K562 (cell line): Measurements from ENCODE around the gene PDE8B. TPM values are rescaled to one million over a fixed set of nuclear protein-coding genes. Genes with fewer than 3 reads are reported as not detected.

Source experiments
- ATAC-seq: fragments of 200-7000 bp; cut with Tn5 transposase; 3 replicates; pipeline ENCODE4 v1.9.1; 2020; ENCODE audit warnings: moderate library complexity
- BruUV-seq: library from RNA; stranded (reverse); fragments of 400-500 nt; replicated peaks from 2 replicates; lab custom pipeline; 2021; lab: Mats Ljungman, UMichigan
- CTCF ChIA-PET: fragments of 300-600 bp; formaldehyde crosslinking; extraction: SDS; loops from one replicate; lab custom pipeline; 2021; ENCODE audit warnings: low intra/inter-chr PET ratio; lab: Yijun Ruan, JAX
- POLR2A ChIA-PET: fragments of 300-600, 350-650 bp; sonication (Branson Sonifier 250); formaldehyde crosslinking; extraction: SDS; loops from one replicate; lab custom pipeline; 2021; ENCODE audit warnings: antibody characterized with exemption, inconsistent platforms; lab: Yijun Ruan, JAX
- DNase-seq, 4 experiments: peaks; one replicate each; pipeline versions ENCODE4 v3.0.0 to v3.0.0-alpha.2; 2011 to 2018; ENCODE audit warnings: low spot score in 3 of 4, mixed read lengths in 3 of 4; ENCODE audit errors: extremely low read depth in 1 of 4
- FAIRE-seq: peaks from 2 replicates; lab custom pipeline; 2011; peaks lifted over from hg19 to GRCh38; lab: Jason Lieb, UNC
- H2AFZ ChIP-seq: 2 replicates; pipeline ENCODE4 v1.6.0; 2011; ENCODE audit warnings: low read depth, low read length, control low read depth, inconsistent platforms
- H3K27ac ChIP-seq: fragments of 200-600 bp; 3 replicates; pipeline ENCODE4 v1.8.0; 2011; ENCODE audit warnings: low read depth, mild to moderate bottlenecking, control low read depth, inconsistent platforms, low read length, moderate library complexity, mixed read lengths; ENCODE audit errors: extremely low read depth
- H3K27me3 ChIP-seq, 2 experiments: fragments of 300-600 bp in 1 of 2; 2 replicates in 1 of 2; 3 replicates in 1 of 2; pipeline versions ENCODE4 v1.6.0 to v1.8.0; 2011; ENCODE audit warnings: inconsistent platforms in 2 of 2, low read length in 2 of 2, mild to moderate bottlenecking in 1 of 2, mixed read lengths in 1 of 2, moderate library complexity in 1 of 2; ENCODE audit not compliant: control insufficient read depth in 2 of 2, insufficient read depth in 2 of 2
- H3K36me3 ChIP-seq: fragments of 300-600 bp; 3 replicates; pipeline ENCODE4 v1.8.0; 2011; ENCODE audit warnings: mild to moderate bottlenecking, low read length, inconsistent platforms; ENCODE audit not compliant: control insufficient read depth, insufficient read depth
- H3K4me1 ChIP-seq, 2 experiments: fragments of 200-600 bp in 1 of 2; replicated peaks in 1 of 2; 2 replicates in 1 of 2; 3 replicates in 1 of 2; pipeline versions ENCODE4 v1.5.1 to v1.8.0; 2011; ENCODE audit warnings: inconsistent platforms in 2 of 2, low read length in 2 of 2, mild to moderate bottlenecking in 1 of 2, mixed read lengths in 1 of 2, moderate library complexity in 1 of 2; ENCODE audit not compliant: control insufficient read depth in 2 of 2, insufficient read depth in 2 of 2
- H3K4me2 ChIP-seq: 2 replicates; pipeline ENCODE4 v1.6.1; 2011; ENCODE audit warnings: low read length, control low read depth, inconsistent platforms, mixed read lengths; ENCODE audit not compliant: insufficient read depth
- H3K4me3 ChIP-seq: fragments of 200-600 bp; sonication (generic), shearing (Covaris generic); 2 replicates; pipeline ENCODE4 v1.5.1; 2016; ENCODE audit warnings: control low read depth, inconsistent platforms
- H3K79me2 ChIP-seq: fragments of 200-600 bp; 3 replicates; pipeline ENCODE4 v1.8.0; 2011; ENCODE audit warnings: low read length, inconsistent platforms; ENCODE audit not compliant: control insufficient read depth, insufficient read depth
- H3K9ac ChIP-seq, 2 experiments: 2 replicates each; pipeline versions ENCODE4 v1.6.0 to v1.6.1; 2011; ENCODE audit warnings: low read depth in 2 of 2, low read length in 2 of 2, control low read depth in 1 of 2, inconsistent platforms in 1 of 2, mild to moderate bottlenecking in 1 of 2, mixed read lengths in 1 of 2; ENCODE audit not compliant: insufficient read depth in 1 of 2
- H3K9me1 ChIP-seq: one replicate; pipeline ENCODE4 v1.6.0; 2011; ENCODE audit warnings: inconsistent platforms, mild to moderate bottlenecking, low read length, moderate library complexity; ENCODE audit not compliant: control insufficient read depth, insufficient read depth
- H3K9me3 ChIP-seq: replicated peaks from 2 replicates; pipeline ENCODE4 v1.5.1; 2011; ENCODE audit warnings: low read depth, low read length, inconsistent platforms; ENCODE audit not compliant: control insufficient read depth, insufficient read depth
- H4K20me1 ChIP-seq: replicated peaks from 2 replicates; pipeline ENCODE4 v1.6.1; 2011; ENCODE audit warnings: low read length, inconsistent platforms, mixed read lengths; ENCODE audit not compliant: control insufficient read depth, insufficient read depth
- HDAC1 ChIP-seq, 2 experiments: fragments of 450-650 bp; IDR thresholded peaks; 2 replicates each; pipeline ENCODE4 v1.6.1; 2016 to 2017; ENCODE audit warnings: inconsistent platforms in 1 of 2, mild to moderate bottlenecking in 1 of 2, moderate library complexity in 1 of 2
- MAFF ChIP-seq: IDR thresholded peaks from 2 replicates; pipeline ENCODE4 v1.6.1; 2012; ENCODE audit warnings: low read length, improper control_type of control experiment
- NR2C2 ChIP-seq, 2 experiments: fragments of 200-800 bp in 1 of 2; sonication (Bioruptor generic) in 1 of 2; sonication (generic) in 1 of 2; formaldehyde crosslinking in 1 of 2; IDR thresholded peaks; 2 replicates each; pipeline versions ENCODE4 v1.6.1 to v1.8.0; 2016 to 2022; ENCODE audit warnings: mild to moderate bottlenecking in 1 of 2, missing compliant biosample characterization in 1 of 2, missing genetic modification characterization in 1 of 2, missing genetic modification reagents in 1 of 2
- PPARD ChIP-seq: fragments of 250-450 bp; sonication (Bioruptor Pico); IDR thresholded peaks from 2 replicates; pipeline ENCODE4 v1.8.0; 2022; ENCODE audit warnings: inconsistent platforms, mild to moderate bottlenecking, moderate library complexity
- PREB ChIP-seq: sonication (generic); formaldehyde crosslinking; IDR thresholded peaks from 2 replicates; pipeline ENCODE4 v1.8.1; 2023; ENCODE audit warnings: mild to moderate bottlenecking, missing genetic modification reagents
- RNF2 ChIP-seq: sonication (generic); IDR thresholded peaks from 2 replicates; pipeline ENCODE4 v1.6.1; 2016
- WGBS: fragments of 100-300 bp; shearing (Covaris generic); methylation state at CpG from one replicate; pipeline ENCODE4 v1.1.6; 2016; ENCODE audit warnings: low coverage, mixed read lengths; ENCODE audit not compliant: insufficient coverage; ENCODE audit errors: missing lambda C conversion rate; 5-methylcytosine and 5-hydroxymethylcytosine counted together
- in situ Hi-C: fragments of 300-500 bp; cut with MboI; formaldehyde crosslinking; loops from 4 replicates; pipeline ENCODE4 v1.15.0; 2018; ENCODE audit warnings: inconsistent platforms, mixed read lengths
- intact Hi-C: fragments of 100-400 bp; cut with micrococcal nuclease; formaldehyde crosslinking; loops from 2 replicates; pipeline ENCODE4 v1.14.2; 2022
- polyA plus RNA-seq, 8 experiments: library from polyadenylated mRNA; depleted of rRNA in 4 of 8; stranded (reverse) in 5 of 8; unstranded in 3 of 8; fragments of >200 nt; fragmentation: Nextera tagmentation in 2 of 8; fragmentation: Illumina TruSeq in 1 of 8; extraction: Ambion mirVana in 2 of 8; extraction: Trizol in 1 of 8; gene quantifications; 2 replicates each; pipeline versions ENCODE4 v1.2.1 to v1.2.3, GENCODE V29; 2011 to 2014; ENCODE audit warnings: inconsistent platforms in 1 of 8, missing spikeins in 1 of 8
- total RNA-seq, 7 experiments: library from RNA; depleted of rRNA in 6 of 7; stranded (reverse); fragments of >200 nt in 6 of 7; fragmentation: Illumina TruSeq in 2 of 7; extraction: Trizol in 2 of 7; gene quantifications; 2 replicates each; pipeline versions ENCODE4 v1.2.1 to v1.2.3, GENCODE V29; 2011 to 2021; ENCODE audit warnings: low replicate concordance in 1 of 7

PDE8B gene
- total and polyA plus RNA-seq, 9 of the 15 experiments (the other 6 are each of a cell fraction or from before 2014, with no cell fraction given): 0.15 to 0.28 TPM; not detected in 7

DNA sequence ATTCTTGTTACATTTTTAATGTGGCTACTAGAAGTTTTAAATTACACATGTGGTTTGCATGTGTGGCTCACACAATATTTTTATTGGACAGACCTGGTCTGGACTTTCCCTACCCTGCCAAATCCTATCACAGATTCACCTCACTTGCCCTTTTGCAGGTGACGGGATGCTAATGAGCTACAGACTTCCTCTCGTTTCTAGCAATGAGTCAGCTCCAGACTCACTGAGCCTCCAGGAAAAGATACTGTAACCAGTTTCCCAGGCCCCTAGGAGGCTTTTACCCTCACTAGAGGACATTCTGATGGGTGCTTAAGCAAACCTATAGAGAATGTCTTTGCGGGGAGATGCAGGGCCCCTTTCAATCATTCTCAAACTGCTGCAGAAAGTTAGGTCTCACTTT lies 146.3 kb downstream of the PDE8B start:
- Histone ChIP-seq H3K79me2 (no peaks in the 10 kb centered on the region), H3K4me1 (no peaks in the 10 kb centered on the region; a peak in 1 of 5 replicates), H3K9me3 (no peaks in the 10 kb centered on the region), H3K4me2 (no peak overlapping the region), H3K36me3 (no peaks in the 10 kb centered on the region), H3K9me1 (peaks cover 3% of the 10 kb centered on the region), H2AFZ (no peak overlapping the region), H3K27ac (no peak overlapping the region), H3K27me3 (peaks cover 5 to 34% of the 10 kb centered on the region in 2 experiments; a peak in 2 of 5 replicates), H3K9ac (no peak overlapping the region), H4K20me1 (no peaks in the 10 kb centered on the region), H3K4me3 (no peak overlapping the region)
- intact Hi-C loops: no loop called here
- BruUV-seq: no TSS peak
- DNase-seq (no peak), ATAC-seq (no peak), FAIRE-seq (no peak)
- ChIA-PET POLR2A (interaction anchor here (0.6 kb wide), 1 partner anchor 33 kb away, joined by 3 read pairs; no protein-coding TSS in a partner anchor), CTCF (no interaction called here)
- in situ Hi-C loops: no loop called here
- 0% methylated on average over 3 of the region's 3 CpGs for WGBS
- no peak for TF ChIP-seq RNF2
- no peak for TF ChIP-seq MAFF
- no peak for TF ChIP-seq PPARD
- TF ChIP-seq PREB (CRISPR knock-in tag): no peak
- no peak for TF ChIP-seq NR2C2 (CRISPR knock-in tag; IDR thresholded peaks at IDR 0.05)
- TF ChIP-seq NR2C2 (tag; IDR thresholded peaks at IDR 0.05): no peak
- no peak for TF ChIP-seq HDAC1 (IDR thresholded peaks at IDR 0.05)
- TF ChIP-seq, all 486 proteins: peak for 0
